HG03520 (cell line): ENCODE measurements around the gene DPAGT1.
A peak's percentile ranks its signal among the peaks of the same experiment; 100 is the strongest.
"Not testable (repeated sequence)": the region's sequence is repeated elsewhere in the genome, so short reads cannot be mapped to it uniquely, and the experiment has no call there.

Experiments used
- ATAC-seq: cut with Tn5 transposase; IDR thresholded peaks from one replicate; pipeline ENCODE4 v1.9.1; 2021; ENCODE audit warnings: mild to moderate bottlenecking, moderate library complexity; ENCODE audit not compliant: unreplicated experiment

The DPAGT1 gene

DNA sequence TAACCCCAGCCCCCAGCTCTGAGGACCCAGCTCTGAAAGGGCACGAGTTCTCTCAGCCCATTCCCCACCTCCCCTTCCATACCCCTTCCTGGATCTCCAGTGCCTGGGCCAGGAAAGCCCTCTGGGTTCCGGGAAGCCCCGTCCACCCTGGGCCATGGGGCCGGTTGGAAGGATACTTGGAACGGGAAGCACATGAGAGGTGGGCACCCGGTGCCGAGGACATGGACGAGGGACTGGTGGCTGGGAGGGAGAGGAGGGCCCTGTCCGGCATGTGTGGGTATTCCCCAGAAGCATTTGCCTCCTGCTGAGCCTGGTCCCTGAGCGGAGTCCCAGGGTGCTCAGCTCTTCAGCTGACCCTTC is 14.6 kb upstream of the DPAGT1 start:
- no peak for ATAC-seq

DNA sequence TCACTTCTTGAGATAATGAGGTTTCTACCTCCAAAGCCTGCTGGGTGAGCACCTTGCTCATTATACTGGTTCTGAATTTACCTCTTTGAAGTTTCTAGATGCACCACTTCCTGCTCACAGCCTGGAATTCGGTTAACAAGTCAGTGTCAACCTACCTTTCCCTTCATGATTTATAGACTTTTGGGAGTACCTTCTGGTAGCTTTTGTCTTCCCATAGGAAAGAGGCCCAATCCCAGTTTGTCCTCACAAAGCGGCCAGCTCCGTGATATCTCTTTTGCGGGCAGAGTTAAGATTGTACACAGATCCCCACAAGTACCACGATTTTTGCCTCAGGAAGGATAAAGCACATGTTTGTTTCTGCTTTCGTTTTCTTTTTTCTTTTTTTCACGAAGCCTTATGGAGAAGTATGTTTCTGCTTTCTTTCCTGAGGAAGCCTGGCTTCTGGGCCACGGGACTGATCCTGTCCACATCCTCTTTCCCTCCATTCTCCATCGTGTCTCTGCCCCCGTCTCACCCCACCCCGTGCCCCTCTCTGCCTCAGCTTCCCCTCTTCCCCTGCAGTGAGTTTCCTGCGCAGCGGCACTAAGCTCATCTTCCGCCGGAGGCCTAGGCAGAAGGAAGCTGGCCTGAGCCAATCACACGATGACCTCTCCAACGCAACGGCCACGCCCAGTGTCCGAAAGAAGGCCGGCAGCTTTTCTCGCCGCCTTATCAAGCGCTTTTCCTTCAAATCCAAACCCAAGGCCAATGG is 14.0 kb upstream of the DPAGT1 start:
- no peak for ATAC-seq

DNA sequence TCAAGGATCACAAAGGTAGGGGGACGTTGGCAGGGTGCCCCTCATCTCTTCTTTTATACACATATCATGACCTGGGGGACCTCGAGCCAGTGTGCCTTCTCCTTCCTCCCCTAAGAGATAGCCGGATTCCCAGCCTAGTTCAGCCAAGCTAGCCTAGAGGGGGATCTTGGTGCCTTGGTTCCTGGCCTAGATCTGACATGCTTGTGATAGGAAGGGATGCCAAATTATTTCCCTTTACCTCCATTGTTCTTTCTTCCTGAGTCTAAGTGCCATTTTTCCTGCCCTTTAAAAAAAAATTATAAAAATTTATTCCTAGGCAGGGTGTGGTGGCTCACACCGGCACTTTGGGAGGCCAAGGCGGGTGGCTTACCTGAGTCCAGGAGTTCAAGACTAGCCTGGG is 12.7 kb upstream of the DPAGT1 start:
- no peak for ATAC-seq

DNA sequence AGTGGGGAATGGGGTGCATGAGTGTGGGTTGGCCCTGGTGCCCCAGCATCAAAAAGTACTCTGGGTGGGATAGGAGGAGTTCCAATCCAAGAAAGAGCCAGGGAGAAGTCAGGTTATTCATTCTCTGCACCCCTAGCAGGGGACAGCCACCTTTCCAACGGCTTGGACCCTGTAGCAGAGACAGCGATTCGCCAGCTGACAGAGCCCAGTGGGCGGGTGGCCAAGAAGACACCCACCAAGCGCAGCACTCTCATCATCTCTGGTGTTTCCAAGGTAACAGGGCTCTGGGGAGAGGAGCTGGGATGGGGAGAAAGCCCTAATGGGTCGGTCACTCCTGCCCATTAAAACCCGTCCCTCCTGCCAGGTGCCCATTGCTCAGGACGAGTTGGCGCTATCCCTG is 12.1 kb upstream of the DPAGT1 start:
- no peak for ATAC-seq

DNA sequence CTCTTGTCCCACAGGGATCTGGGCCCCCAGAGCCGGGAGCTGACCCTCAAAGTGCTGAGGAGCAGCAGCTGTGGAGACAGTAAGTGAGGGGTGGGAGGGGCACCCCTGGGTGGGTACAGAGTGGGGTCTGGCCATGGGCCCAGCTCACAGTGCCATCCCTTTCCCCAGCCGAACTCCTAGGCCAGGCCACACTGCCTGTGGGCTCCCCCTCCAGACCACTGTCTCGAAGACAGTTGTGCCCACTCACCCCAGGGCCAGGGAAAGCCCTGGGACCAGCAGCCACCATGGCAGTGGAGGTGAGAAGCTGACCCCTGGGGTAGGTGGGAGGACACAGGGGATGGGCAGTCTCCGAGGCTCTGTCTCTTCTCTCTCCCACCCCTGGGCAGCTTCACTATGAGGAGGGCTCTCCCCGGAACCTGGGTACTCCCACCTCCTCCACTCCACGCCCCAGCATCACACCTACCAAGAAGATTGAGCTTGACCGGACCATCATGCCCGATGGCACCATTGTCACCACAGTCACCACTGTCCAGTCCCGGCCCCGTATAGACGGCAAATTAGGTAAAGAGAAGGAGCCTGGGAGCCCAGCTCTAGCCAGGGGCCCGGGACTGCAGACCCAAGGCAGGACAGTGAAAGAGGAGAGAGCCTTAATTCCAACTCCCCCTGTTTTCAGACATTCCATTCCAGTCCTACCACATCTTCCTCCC is 10.8 kb upstream of the DPAGT1 start:
- no peak for ATAC-seq

DNA sequence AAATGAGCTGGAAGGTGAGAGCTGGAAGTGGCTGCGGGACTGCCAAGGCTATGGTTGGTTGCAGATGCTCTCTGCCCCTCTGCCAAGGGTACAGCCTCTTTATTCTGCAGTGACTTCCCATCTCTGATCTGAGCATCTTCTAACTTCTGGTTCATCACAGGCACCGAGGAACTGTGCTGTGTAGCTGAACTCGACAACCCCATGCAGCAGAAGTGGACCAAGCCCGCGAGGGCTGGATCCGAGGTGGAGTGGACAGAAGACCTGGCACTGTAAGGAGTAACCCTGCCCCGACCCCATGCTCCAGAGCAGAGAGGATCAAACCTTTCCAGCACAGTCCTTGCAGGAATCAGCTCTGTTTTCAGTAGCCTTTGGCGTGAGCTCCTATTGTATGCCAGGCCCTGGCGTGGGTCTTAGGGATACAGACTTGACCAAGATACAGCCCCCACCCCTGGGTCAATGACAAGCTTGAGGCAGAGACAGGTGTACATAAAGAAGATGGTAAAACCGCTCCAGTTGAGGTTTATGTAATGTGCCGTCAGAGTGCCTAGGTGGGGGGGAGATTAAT is 9.8 kb upstream of the DPAGT1 start:
- ATAC-seq = no peak

DNA sequence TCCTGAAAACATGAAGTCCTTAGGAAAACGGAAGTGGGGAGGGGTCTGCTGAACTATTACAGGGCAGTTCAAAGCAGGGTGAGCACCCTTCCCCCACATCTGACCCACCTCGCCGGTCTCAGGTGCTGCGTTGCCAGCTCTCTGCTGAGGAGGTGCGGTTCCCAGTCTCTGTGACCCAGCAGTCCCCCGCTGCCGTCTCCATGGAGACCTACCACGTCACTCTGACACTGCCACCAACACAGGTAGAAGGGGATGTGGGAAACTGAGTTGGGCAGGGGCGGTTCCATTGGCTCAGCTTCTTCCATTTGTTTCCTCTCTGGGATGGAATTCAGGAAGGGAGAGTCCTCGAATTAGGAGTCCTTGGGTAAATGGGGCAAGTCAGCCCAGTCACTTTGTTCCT is 8.8 kb upstream of the DPAGT1 start:
- ATAC-seq = no peak

DNA sequence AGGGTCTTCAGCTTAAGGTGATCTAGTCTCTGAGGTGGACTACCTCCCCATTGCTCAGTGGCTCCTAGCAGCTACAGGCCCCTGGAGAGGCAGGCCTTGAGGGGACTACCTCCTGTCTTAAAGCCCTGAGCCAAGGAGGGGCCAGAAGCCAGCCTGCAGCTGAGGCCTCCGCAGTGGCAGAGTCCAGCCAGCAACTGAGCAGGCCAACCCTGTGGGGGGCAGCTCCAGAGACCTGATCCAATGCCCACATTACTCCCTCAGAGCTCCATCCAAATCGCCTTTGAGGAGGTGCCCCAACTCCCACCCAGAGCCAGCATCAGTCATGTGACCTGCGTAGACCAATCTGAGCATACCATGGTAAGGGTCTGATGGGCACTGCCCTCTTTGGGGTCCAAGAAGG is 8.2 kb upstream of the DPAGT1 start:
- no peak for ATAC-seq

DNA sequence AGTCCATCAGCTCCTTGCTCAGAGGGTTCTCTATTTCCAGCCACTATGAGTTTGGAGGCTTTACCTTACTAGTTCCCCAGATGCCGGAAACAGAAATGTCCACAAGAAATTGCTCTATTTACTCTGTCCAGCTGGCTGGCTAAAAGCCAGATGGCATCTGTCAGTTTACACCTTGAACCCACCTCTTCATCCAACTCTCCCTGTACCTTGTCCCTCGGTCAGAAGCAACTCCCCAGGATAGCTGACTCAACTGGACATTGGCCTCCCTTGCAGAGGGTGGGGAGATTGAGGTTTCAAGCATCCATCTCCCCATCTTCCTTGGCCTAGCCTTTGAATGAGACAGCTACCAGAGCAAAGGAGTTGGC is 7.2 kb upstream of the DPAGT1 start:
- ATAC-seq = no peak

DNA sequence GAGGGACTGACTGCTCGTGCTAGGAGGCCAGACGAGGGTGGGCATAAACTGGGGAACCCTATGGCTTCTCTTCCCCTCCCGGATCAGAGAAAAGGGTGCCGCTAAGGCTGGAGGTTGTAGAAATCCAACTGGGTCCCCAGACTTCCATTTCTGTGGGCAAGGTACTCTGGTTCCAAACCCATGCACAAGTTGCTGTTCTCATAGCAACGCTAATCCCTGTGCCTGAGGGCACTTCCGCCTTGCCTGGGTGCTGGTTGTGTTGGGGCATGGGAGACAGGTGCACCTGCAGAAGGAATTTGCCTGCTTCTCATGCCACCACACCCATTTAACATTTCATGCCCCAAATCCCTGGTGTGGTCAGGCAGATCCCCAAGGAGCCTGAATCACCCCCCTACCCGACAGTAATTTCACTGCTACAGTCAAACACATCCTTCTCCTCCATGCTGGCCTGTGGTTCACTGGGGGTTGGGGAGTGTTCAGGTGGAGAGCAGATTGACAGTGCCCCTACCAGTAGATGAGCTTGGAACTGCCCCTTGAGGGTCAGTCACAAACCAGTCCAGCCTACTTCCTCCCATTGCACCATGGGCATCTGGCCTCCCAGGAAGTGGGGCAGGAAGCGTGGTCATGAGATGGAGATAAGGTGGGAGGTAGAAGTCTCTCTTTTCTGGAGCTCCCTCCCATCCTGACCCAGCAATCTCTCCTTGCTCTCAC is 6.6 kb upstream of the DPAGT1 start:
- no peak for ATAC-seq

DNA sequence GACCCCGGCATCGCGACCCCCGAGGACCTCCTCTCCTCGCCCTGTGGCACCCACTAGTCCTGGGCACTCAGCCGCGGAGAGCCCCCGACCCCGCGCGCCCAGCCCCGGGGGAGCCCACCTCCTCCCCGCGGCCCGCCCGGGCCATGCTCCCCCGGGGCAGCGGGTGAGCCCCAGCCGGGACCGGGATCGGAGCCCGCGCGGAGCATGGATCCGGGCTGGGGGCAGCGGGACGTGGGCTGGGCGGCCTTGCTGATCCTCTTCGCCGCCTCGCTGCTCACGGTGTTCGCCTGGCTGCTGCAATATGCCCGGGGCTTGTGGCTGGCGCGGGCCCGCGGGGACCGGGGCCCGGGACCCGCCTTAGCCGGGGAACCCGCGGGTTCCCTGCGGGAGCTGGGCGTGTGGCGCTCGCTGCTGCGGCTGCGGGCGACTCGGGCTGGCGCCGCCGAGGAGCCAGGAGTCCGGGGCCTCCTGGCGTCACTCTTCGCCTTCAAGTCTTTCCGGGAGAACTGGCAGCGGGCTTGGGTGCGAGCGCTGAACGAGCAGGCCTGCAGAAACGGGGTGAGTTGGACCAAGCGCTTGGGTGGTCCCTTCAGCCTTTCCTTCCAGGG is 6.0 kb upstream of the DPAGT1 start:
- ATAC-seq = peak; percentile 10

DNA sequence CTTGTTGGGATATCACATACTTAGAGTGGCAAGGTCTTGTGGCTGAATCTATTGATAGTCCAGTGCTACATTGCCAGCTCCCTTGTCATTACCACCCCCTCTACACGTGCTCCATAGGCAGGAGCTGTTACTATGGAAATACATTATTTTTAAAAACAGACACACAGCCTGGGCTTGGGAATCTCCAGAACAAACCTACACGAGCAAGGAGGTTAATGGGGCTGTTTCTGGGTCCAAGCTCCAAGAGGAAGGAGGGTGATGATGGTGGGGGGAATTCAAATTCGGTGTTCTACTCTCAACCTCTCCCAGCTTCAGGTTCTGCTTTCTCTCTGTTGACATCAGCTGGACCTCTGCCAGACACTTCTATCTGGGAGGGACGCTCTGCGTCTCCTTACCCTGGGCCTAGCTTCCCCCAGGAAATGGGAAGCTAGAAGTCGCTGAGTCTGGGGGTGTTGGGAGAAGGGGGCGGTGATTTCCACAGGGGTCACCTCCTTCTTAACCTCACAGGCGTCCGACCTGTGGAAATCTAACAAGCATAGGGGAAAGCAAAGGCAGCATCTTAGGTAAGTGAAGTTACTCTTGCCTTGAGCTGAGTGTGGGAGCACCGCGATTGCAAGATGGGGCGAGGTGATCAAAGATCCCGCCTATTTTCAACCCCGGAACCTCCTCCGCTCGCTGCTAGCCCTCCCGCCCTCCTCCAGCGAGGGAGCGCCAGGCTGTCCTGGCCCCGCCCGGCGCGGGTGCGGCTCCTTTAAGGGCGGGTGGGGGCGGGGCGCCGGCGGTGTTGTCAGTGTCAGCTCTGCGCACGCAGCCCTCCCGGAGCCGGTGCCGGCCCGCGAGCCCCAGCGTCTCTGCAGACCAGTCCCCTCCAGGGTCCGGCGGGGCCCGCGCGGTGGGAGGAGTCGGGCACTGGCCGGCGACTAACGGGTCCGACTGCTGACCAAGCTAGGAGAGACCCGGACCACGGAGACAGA is 5.2 kb upstream of the DPAGT1 start, which contains the start of gene C2CD2L:
TSS of gene C2CD2L (plus strand) at position 781 of the 974 bp plus-strand sequence. CDS start 398 bp downstream, outside the sequence.
- peak; percentile 57 for ATAC-seq

DNA sequence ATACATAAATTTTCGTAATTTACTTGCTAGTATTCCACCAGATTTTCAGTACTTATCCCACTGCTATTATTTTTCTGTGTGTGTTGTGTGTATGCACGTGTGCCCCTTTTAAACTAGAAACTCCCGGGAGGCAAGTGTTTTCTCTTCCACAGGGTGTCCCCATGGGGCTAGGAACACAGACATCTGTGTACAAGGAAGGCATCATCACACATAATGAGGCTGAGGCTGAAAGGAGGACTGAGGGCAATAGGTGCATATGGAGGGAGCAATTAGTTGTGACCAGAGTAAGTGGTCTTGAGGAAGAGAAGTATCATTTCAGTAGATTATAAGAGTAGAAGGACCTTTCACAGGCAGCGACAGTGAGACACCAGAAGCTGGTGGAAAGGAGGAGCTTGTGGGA is 2.1 kb upstream of the DPAGT1 start:
- ATAC-seq = no peak

DNA sequence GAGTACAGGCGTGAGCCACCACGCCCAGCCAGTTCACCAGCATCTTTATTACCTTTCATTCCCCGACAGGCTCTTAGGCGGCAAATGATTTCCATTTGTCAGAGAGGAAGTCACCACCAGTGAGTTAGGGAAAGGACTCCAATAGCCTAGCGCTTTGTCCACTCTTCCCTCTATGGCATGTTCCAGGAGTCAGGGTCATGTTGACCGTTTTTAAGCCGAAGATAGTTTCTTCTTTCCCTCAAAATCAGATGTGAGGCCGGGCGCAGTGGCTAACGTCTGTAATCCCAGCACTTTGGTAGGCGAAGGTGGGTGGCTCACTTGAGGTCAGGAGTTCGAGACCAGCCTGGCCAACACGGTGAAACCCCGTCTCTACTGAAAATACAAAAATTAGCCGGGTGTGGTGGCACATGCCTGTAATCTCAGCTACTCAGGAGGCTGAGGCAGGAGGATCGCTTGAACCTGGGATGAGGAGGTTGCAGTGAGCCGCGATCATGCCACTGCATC is 1.6 kb upstream of the DPAGT1 start:
- ATAC-seq = not testable (repeated sequence)

DNA sequence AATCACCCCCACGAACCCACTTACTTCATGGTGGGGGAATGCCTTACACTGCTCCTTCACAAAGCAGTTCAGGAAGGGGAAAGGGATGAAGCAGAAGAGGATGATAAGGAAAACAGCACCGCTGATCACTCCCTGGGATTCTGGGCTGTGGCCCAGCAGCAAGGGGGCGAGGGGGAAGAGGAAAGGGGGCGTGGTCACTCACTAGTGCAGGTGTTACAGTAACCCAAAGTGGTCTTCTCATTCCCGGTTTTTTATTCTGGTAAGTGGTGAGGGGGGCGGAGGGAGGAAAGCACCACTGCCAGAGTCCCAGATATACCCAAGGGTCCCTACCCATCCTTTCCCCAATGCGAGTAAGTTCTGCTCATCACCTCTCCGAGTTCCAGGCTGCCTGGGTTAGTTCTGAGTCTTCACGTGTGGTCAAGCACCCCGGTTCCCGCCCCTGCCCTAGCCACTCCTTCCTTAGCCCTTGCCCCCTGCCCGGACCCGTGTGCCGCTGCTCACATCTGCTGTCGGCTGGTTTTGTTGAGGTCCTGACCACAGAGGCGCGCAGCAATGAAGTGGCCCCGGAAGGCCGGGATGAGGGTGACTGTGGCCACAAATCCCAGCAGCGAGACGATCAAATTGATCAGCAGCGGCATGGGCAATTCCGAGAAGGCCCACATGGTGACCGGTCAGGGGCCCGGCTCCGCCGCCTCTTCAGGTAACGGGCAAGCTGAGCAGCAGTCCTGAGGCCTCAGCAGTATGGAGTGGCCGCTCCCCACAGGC is 477 bp downstream of the DPAGT1 start:
- peak; percentile 6 for ATAC-seq

DNA sequence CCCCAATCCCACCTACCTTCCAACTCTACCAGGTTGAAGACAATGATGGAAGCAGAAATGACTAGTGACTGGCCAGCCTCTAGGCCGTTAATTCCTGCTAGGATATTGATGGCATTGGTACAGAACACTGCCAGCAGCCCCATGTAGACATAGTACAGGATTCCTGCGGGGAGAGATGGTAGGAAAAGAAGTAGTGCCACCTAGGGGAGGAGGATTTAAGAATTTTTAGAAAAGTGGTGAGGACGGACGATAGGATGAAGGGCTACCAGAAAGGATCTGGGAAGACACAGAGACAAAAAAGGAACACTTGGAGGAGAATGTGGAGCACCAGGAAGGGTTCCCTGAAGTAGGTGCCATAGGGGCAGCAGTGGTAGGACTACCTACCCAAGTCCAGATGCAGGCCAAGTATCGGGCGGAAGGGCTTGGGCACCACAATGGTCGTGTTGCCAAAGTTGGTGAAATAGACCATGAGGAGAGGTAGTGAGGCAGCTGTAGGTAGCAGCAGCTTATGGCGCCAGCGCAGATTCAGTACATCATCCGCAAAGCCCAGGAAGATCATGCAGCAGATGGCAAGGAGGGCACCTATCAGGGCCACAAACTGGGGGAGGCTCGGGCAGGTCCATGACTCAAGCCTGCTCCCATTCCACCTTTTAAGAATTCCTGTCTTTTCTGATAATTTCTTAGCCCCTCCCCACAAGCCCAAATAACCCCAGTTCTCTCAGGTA is 1.2 kb downstream of the DPAGT1 start:
- ATAC-seq = no peak

DNA sequence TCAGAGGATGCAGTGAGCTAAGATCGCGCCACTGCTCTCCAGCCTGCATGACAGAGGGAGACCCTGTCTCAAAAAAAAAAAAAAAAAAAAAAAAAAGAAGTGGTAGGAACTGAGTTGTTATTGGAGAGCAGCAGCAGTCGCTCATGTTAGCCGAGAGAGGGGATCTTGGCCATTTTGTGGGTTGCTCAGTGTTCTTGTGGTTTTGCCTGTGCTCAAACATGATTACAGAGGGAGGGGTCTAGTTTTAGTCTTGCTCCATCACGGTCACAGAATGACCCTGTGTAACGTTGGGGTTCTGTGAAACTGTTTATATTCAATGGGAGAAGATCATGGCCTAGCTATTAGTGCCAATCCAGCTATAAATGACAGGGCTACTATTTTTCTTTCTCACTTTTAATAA is 1.9 kb downstream of the DPAGT1 start:
- no peak for ATAC-seq

DNA sequence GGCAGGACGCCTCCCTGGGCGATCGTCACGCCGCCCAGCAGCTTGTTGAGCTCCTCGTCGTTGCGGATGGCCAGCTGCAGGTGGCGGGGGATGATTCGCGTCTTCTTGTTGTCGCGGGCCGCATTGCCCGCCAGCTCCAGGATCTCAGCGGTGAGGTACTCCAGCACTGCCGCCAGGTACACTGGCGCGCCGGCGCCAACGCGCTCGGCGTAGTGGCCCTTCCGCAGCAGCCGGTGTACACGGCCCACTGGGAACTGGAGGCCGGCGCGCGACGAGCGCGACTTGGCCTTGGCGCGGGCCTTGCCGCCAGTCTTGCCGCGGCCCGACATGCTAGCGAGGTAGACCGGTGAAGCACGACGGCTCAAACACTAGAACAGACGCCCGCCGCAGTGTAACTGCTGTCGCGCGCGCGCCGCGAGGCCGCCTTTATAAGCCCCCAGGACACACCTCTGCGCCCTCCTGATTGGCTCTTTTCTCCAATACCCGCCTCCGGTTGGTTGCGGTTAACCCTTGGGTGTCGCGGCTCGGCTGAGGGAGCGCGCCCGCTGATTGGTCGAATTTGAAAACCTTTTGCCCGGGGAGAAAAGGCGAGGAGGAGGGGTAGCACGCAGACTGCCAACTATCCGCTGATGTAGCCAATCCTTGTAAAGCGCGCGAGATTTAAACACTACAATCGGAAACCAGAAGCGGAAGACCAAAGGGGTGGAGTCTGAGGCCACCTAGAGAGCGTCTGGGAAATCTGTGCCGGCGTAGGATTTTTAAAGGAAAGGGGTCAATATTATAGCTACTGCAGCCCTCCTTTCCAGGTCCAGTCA is 6.4 kb downstream of the DPAGT1 start:
- ATAC-seq = peak; percentile 87
